Suprapubic skin (tissue), 4 donors: ENCODE results near the gene CALY. TPM values are rescaled to one million over a fixed set of nuclear protein-coding genes. Genes with fewer than 3 reads are reported as not detected.

Source experiments
- DNase-seq, 2 donors: peaks; one replicate each; pipeline ENCODE4 v3.0.0-alpha.2; 2019; ENCODE audit warnings: low spot score in 2 of 2
- H3K27ac ChIP-seq: fragments of 200-600 bp; sonication (generic); one replicate; pipeline ENCODE4 v1.5.1; 2019
- H3K27me3 ChIP-seq: fragments of 200-600 bp; sonication (generic); one replicate; pipeline ENCODE4 v1.5.1; 2019
- H3K36me3 ChIP-seq: fragments of 200-600 bp; sonication (generic); one replicate; pipeline ENCODE4 v1.5.1; 2019
- H3K4me1 ChIP-seq: fragments of 200-600 bp; sonication (generic); one replicate; pipeline ENCODE4 v1.5.1; 2019
- H3K4me3 ChIP-seq: fragments of 200-600 bp; sonication (generic); one replicate; pipeline ENCODE4 v1.5.1; 2019; ENCODE audit warnings: mild to moderate bottlenecking
- H3K9me3 ChIP-seq: fragments of 200-600 bp; sonication (generic); one replicate; pipeline ENCODE4 v1.5.1; 2019
- CTCF ChIP-seq, 2 donors: fragments of 200-600 bp in 1 of 2; fragments of 450-650 bp in 1 of 2; sonication (generic) in 1 of 2; IDR thresholded peaks; one replicate each; pipeline ENCODE4 v1.5.1; 2016 to 2019; ENCODE audit warnings: antibody characterized with exemption in 2 of 2, mild to moderate bottlenecking in 1 of 2, moderate library complexity in 1 of 2
- EP300 ChIP-seq: sonication (generic); formaldehyde crosslinking; IDR thresholded peaks from one replicate; pipeline ENCODE4 v1.6.1; 2017; ENCODE audit warnings: antibody characterized with exemption
- POLR2A ChIP-seq, 2 donors: fragments of 450-650 bp; IDR thresholded peaks; one replicate each; pipeline ENCODE4 v1.6.1; 2017; ENCODE audit warnings: antibody characterized with exemption in 2 of 2, mild to moderate bottlenecking in 2 of 2, moderate library complexity in 2 of 2
- POLR2AphosphoS5 ChIP-seq, 3 donors: sonication (generic); formaldehyde crosslinking; IDR thresholded peaks; one replicate each; pipeline ENCODE4 v1.6.1; 2017; ENCODE audit warnings: antibody characterized with exemption in 3 of 3
- whole genome bisulfite sequencing: methylation state at CpG from one replicate; pipeline ENCODE4 v1.1.5; 2018; 5-methylcytosine and 5-hydroxymethylcytosine counted together
- total RNA-seq, 4 donors: library from RNA; depleted of rRNA; stranded (reverse); fragments of >200 nt; gene quantifications; one replicate each; pipeline ENCODE4 v1.1.0, GENCODE V29; 2016

The CALY gene
- total RNA-seq, 4 donors from 2014 or later, result 0.30 TPM; not detected in 3

- Histone ChIP-seq H3K36me3 (peaks cover 37% of the 10 kb centered on the region), H3K4me3 (no peak overlapping the region), H3K4me1 (peaks cover 7% of the 10 kb centered on the region), H3K27me3 (no peaks in the 10 kb centered on the region), H3K27ac (no peak overlapping the region), H3K9me3 (no peaks in the 10 kb centered on the region)
- 81% methylated on average over 3 of the region's 4 CpGs for WGBS
- no peak for DNase-seq
- TF ChIP-seq POLR2A (IDR thresholded peaks at IDR 0.05) (no peak), POLR2AphosphoS5 (IDR thresholded peaks at IDR 0.05) (no peak), EP300 (no peak), CTCF (IDR thresholded peaks at IDR 0.05) (no peak)
Observed at GRCh38 chr10:133313192-133313591, 23.5 kb downstream of the CALY start.

- Histone ChIP-seq H3K36me3 (peaks cover 37% of the 10 kb centered on the region), H3K9me3 (no peaks in the 10 kb centered on the region), H3K4me3 (no peak overlapping the region), H3K27ac (no peak overlapping the region), H3K4me1 (peaks cover 10% of the 10 kb centered on the region), H3K27me3 (no peaks in the 10 kb centered on the region)
- TF ChIP-seq POLR2A (IDR thresholded peaks at IDR 0.05) (no peak), EP300 (no peak), CTCF (IDR thresholded peaks at IDR 0.05) (no peak), POLR2AphosphoS5 (IDR thresholded peaks at IDR 0.05) (no peak)
- DNase-seq, result no peak
- WGBS, result 92% methylated on average over 9 of the region's 9 CpGs
Observed at GRCh38 chr10:133312769-133313145, 23.9 kb downstream of the CALY start.

DNA sequence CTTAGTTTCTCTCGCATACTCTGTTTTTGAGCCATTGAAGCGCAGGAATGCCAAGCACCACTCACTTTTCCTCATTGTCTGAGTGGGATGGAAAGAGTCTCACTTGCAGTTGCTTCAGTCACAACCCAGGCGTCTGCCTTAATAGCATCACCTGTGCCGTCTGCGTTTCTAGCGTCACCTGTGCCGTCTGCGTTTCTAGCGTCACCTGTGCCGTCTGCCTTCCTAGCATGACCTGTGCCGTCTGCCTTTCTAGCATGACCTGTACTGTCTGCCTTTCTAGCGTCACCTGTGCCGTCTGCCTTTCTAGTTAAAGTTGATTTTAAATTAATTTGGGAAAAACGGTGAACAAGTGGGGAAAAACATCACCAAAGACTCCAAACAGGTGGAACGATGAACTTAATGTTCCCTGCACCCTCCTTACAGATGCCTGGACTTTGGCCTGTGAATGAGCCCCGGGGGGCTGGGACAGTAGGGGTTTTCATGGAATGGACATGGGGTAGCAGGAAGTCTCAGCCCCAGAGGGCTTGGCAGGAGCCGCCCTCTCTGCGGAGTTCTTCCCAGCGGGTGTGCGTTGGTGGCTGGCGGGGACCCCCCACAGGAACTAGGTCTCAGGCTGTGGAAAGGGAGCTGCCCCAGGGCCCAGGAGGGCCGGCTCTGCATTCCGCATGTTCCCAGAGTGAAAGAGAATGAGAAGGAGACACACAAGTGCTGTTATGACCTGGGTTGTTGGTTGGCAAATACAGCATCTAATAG, 24.5 kb downstream of the CALY start:
- TF ChIP-seq CTCF (IDR thresholded peaks at IDR 0.05), result no peak
- TF ChIP-seq POLR2AphosphoS5 (IDR thresholded peaks at IDR 0.05), result no peak
- TF ChIP-seq POLR2A (IDR thresholded peaks at IDR 0.05), result no peak
- no peak for TF ChIP-seq EP300
- no peak for DNase-seq
- H3K27me3 ChIP-seq, result no peaks in the 10 kb centered on the region
- H3K27ac ChIP-seq, result no peak overlapping the region
- H3K9me3 ChIP-seq, result no peaks in the 10 kb centered on the region
- no peak overlapping the region for H3K4me3 ChIP-seq
- 91% methylated on average over 22 of the region's 23 CpGs for WGBS
- H3K36me3 ChIP-seq, result peaks cover 37% of the 10 kb centered on the region
- peaks cover 16% of the 10 kb centered on the region for H3K4me1 ChIP-seq

- Histone ChIP-seq H3K4me1 (peaks cover 22% of the 10 kb centered on the region), H3K9me3 (no peaks in the 10 kb centered on the region), H3K4me3 (no peak overlapping the region), H3K36me3 (peaks cover 37% of the 10 kb centered on the region), H3K27me3 (no peaks in the 10 kb centered on the region), H3K27ac (no peak overlapping the region)
- DNase-seq, result no peak
- 92% methylated on average over 10 of the region's 10 CpGs for WGBS
- TF ChIP-seq POLR2A (IDR thresholded peaks at IDR 0.05) (no peak), POLR2AphosphoS5 (IDR thresholded peaks at IDR 0.05) (no peak), CTCF (IDR thresholded peaks at IDR 0.05) (no peak), EP300 (no peak)
Observed at GRCh38 chr10:133311570-133311969, 25.1 kb downstream of the CALY start.

DNA sequence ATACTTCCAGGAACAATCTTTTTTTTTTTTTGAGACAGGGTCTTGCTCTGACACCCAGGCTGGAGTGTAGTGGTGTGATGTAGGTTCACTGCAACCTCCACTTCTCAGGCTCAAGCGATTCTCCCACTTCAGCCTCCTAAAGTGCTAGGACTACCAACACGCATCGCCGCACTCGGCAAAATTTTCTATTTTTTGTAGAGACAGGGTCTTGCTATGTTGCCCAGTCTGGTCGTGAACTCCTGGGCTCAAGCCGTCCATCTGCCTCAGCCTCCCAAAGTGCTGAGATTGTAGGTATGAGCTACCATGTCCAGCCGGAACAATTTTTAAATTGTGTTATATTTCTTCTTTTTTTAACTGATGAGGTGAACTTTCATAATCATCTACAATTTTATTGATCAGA, 25.9 kb downstream of the CALY start:
- DNase-seq, result no peak
- Histone ChIP-seq H3K27me3 (no peaks in the 10 kb centered on the region), H3K4me1 (peaks cover 30% of the 10 kb centered on the region), H3K36me3 (peaks cover 37% of the 10 kb centered on the region), H3K27ac (no peak overlapping the region), H3K9me3 (no peaks in the 10 kb centered on the region), H3K4me3 (no peak overlapping the region)
- WGBS, result 97% methylated on average over 8 of the region's 8 CpGs
- no peak for TF ChIP-seq CTCF (IDR thresholded peaks at IDR 0.05)
- TF ChIP-seq POLR2AphosphoS5 (IDR thresholded peaks at IDR 0.05), result no peak
- no peak for TF ChIP-seq POLR2A (IDR thresholded peaks at IDR 0.05)
- no peak for TF ChIP-seq EP300
